Astrocyte (in vitro differentiated cells and primary cell): Measurements from ENCODE around the gene SPPL3. TPM values are rescaled to one million over a fixed set of nuclear protein-coding genes. Genes with fewer than 3 reads are reported as not detected.
A peak's percentile ranks its signal among the peaks of the same experiment; 100 is the strongest.

Experiments used
- DNase-seq: peaks from one replicate; pipeline ENCODE4 v3.0.0-alpha.2; 2010; ENCODE audit warnings: low read depth
- FAIRE-seq: peaks from 2 replicates; lab custom pipeline; 2011; peaks lifted over from hg19 to GRCh38; lab: Jason Lieb, UNC
- H2AFZ ChIP-seq: 2 replicates; pipeline ENCODE4 v1.6.0; 2012; ENCODE audit warnings: low read depth, low read length, inconsistent platforms
- H3K27ac ChIP-seq: 2 replicates; pipeline ENCODE4 v1.5.1; 2011; ENCODE audit warnings: low read depth, low read length, inconsistent platforms
- H3K27me3 ChIP-seq: 2 replicates; pipeline ENCODE4 v1.6.0; 2011; ENCODE audit warnings: low read length, inconsistent platforms; ENCODE audit not compliant: insufficient read depth
- H3K36me3 ChIP-seq: 2 replicates; pipeline ENCODE4 v1.5.1; 2011; ENCODE audit warnings: low read length, inconsistent platforms; ENCODE audit not compliant: insufficient read depth
- H3K4me1 ChIP-seq: 2 replicates; pipeline ENCODE4 v1.5.1; 2011; ENCODE audit warnings: low read length, inconsistent platforms; ENCODE audit not compliant: insufficient read depth
- H3K4me2 ChIP-seq: 2 replicates; pipeline ENCODE4 v1.6.0; 2012; ENCODE audit warnings: low read length, inconsistent platforms
- H3K4me3 ChIP-seq: 2 replicates; pipeline ENCODE4 v1.5.1; 2011; ENCODE audit warnings: low read depth, mild to moderate bottlenecking, low read length, inconsistent platforms; ENCODE audit not compliant: insufficient read depth
- H3K79me2 ChIP-seq: 2 replicates; pipeline ENCODE4 v1.6.0; 2012; ENCODE audit warnings: mild to moderate bottlenecking, low read length, inconsistent platforms; ENCODE audit not compliant: insufficient read depth
- H3K9ac ChIP-seq: 2 replicates; pipeline ENCODE4 v1.6.0; 2012; ENCODE audit warnings: mild to moderate bottlenecking, low read length, inconsistent platforms
- H3K9me3 ChIP-seq: 2 replicates; pipeline ENCODE4 v1.5.1; 2012; ENCODE audit warnings: low read depth, mild to moderate bottlenecking, low read length, inconsistent platforms; ENCODE audit not compliant: insufficient read depth
- H4K20me1 ChIP-seq: 2 replicates; pipeline ENCODE4 v1.6.0; 2012; ENCODE audit warnings: low read length, inconsistent platforms; ENCODE audit not compliant: insufficient read depth
- H3K27ac Mint-ChIP-seq: one replicate; pipeline ENCODE4 v1.8.0; 2021; ENCODE audit warnings: mild to moderate bottlenecking, mixed read lengths; ENCODE audit not compliant: unreplicated experiment
- H3K27me3 Mint-ChIP-seq: one replicate; pipeline ENCODE4 v1.8.0; 2021; ENCODE audit warnings: low read depth, mixed read lengths; ENCODE audit not compliant: unreplicated experiment
- H3K36me3 Mint-ChIP-seq: one replicate; pipeline ENCODE4 v1.8.0; 2021; ENCODE audit warnings: low read depth, mixed read lengths; ENCODE audit not compliant: unreplicated experiment
- H3K4me1 Mint-ChIP-seq: one replicate; pipeline ENCODE4 v1.8.0; 2021; ENCODE audit warnings: low read depth, mixed read lengths; ENCODE audit not compliant: unreplicated experiment
- H3K4me3 Mint-ChIP-seq: one replicate; pipeline ENCODE4 v1.8.0; 2021; ENCODE audit warnings: mild to moderate bottlenecking, moderate library complexity, mixed read lengths; ENCODE audit not compliant: unreplicated experiment
- H3K9me3 Mint-ChIP-seq: one replicate; pipeline ENCODE4 v1.8.0; 2021; ENCODE audit warnings: mild to moderate bottlenecking, mixed read lengths; ENCODE audit not compliant: unreplicated experiment
- EZH2 ChIP-seq: IDR thresholded peaks from 2 replicates; pipeline ENCODE4 v1.6.1; 2012; ENCODE audit warnings: mild to moderate bottlenecking, low read length, inconsistent platforms; ENCODE audit not compliant: insufficient read depth
- total RNA-seq: library from RNA; stranded (reverse); gene quantifications from 2 replicates; pipeline ENCODE4 v1.2.1, GENCODE V29; 2021
- TF ChIP-seq, protein P1 (sequence below): IDR thresholded peaks from 2 replicates; pipeline ENCODE4 v1.5.1; 2011; ENCODE audit warnings: low read depth, mild to moderate bottlenecking, inconsistent platforms, low read length, moderate library complexity; ENCODE audit not compliant: insufficient read depth

The SPPL3 gene
- total RNA-seq, 1 donor from 2014 or later: 48.3 TPM

DNA sequence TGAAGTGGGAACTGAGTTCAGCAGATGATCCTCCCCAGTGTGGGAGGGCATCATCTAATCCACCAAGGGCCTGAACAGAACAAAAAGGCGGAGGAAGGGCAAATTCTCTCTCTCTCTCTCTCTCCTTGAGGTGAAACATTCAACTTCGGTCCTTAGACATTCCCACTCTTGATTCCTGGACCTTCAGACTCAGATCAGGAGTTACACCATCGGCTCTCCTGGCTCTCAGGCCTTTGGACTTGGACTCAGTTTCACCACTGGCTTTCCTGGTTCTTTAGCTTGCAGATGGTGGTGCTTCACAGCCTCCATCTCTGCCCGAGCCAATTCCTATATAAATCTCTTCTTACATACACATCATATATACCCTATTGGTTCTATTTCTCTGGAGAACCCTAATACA is 73.2 kb downstream of the SPPL3 start:
- Mint-ChIP-seq H3K9me3 (no peaks in the 10 kb centered on the region), H3K27ac (peak overlapping the region; percentile 4), H3K4me1 (peaks cover 37% of the 10 kb centered on the region), H3K36me3 (no peaks in the 10 kb centered on the region), H3K27me3 (no peaks in the 10 kb centered on the region), H3K4me3 (no peak overlapping the region)
- Histone ChIP-seq H2AFZ (no peak overlapping the region), H3K4me2 (no peak overlapping the region), H3K79me2 (peaks cover 4% of the 10 kb centered on the region), H3K4me3 (no peak overlapping the region), H3K36me3 (no peaks in the 10 kb centered on the region), H4K20me1 (peaks cover 64% of the 10 kb centered on the region), H3K4me1 (no peaks in the 10 kb centered on the region), H3K27ac (no peak overlapping the region), H3K9ac (no peak overlapping the region), H3K9me3 (no peaks in the 10 kb centered on the region), H3K27me3 (no peaks in the 10 kb centered on the region)
- DNase-seq: no peak
- FAIRE-seq: no peak
- TF ChIP-seq, protein P1, sequence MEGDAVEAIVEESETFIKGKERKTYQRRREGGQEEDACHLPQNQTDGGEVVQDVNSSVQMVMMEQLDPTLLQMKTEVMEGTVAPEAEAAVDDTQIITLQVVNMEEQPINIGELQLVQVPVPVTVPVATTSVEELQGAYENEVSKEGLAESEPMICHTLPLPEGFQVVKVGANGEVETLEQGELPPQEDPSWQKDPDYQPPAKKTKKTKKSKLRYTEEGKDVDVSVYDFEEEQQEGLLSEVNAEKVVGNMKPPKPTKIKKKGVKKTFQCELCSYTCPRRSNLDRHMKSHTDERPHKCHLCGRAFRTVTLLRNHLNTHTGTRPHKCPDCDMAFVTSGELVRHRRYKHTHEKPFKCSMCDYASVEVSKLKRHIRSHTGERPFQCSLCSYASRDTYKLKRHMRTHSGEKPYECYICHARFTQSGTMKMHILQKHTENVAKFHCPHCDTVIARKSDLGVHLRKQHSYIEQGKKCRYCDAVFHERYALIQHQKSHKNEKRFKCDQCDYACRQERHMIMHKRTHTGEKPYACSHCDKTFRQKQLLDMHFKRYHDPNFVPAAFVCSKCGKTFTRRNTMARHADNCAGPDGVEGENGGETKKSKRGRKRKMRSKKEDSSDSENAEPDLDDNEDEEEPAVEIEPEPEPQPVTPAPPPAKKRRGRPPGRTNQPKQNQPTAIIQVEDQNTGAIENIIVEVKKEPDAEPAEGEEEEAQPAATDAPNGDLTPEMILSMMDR: no peak
- no peak for TF ChIP-seq EZH2

DNA sequence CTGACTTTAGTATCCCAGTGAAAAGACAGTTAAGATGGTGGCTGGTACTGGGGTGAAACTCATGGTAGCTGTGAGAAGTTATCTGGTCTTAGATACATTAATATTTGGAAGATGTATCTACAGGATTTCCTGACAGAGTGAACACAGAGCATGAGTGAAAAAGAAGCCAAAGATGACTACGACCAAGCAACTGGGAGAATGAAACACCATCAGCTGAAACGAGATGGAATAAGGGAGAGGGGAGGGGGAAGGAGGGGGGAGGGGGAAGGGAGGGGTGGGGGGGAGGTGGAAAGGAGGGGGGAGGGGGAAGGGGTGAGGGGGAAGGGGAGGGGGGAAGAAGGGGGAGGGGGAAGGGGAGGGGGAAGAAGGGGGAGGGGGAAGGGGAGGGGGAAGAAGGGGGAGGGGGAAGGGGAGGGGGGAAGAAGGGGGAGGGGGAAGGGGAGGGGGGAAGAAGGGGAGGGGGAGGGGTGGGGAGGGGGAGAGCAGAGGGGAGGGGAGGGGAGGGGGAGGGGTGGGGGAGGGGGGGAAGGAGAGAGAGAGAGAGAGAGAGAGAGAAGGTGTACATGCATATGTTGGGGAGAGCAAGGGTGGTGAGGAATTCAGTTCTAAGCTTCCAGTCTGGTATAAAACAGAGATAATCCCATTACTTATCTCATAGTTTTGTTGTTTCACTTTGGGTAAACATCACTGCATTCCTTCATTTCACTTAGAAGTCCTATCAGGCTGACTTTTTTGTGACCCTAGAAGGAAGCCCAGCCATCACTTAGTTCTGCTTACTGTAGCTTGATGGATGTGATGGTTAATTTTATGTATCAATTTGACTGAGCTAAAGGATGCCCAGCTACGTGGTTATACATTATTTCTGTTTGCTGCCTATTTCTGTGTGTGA is 73.9 kb downstream of the SPPL3 start:
- Histone ChIP-seq H3K4me2 (no peak overlapping the region), H4K20me1 (peaks cover 57% of the 10 kb centered on the region), H3K36me3 (no peaks in the 10 kb centered on the region), H3K4me3 (no peak overlapping the region), H3K4me1 (no peaks in the 10 kb centered on the region), H3K27ac (no peak overlapping the region), H3K79me2 (peaks cover 9% of the 10 kb centered on the region), H3K9me3 (no peaks in the 10 kb centered on the region), H3K27me3 (no peaks in the 10 kb centered on the region), H2AFZ (no peak overlapping the region), H3K9ac (no peak overlapping the region)
- Mint-ChIP-seq H3K27me3 (no peaks in the 10 kb centered on the region), H3K27ac (peak overlapping the region; percentile 4), H3K9me3 (no peaks in the 10 kb centered on the region), H3K36me3 (no peaks in the 10 kb centered on the region), H3K4me1 (peaks cover 31% of the 10 kb centered on the region), H3K4me3 (no peak overlapping the region)
- TF ChIP-seq, protein P1: no peak
- no peak for TF ChIP-seq EZH2
- DNase-seq (no peak), FAIRE-seq (no peak)

DNA sequence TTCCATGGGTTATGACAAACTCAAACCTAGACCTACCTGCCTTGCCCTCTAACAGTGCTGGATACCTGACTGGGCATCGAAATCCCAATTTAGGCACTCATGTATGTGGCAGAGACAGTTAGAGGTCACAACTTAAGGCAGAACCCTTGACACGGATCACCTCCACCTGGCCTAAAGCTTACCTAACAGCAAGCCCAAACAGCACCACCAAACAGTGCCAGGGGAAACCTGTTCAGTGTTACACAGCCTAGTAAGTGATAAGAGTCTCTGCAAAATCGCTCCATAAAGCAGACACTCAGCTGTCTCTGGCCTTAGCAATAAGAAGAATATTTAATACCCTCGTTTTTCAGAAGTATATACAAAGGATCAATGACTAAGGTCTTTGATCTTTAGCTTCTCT is 77.8 kb downstream of the SPPL3 start:
- no peak overlapping the region for H3K4me3 ChIP-seq
- peaks cover 23% of the 10 kb centered on the region for H3K4me1 Mint-ChIP-seq
- H3K27ac ChIP-seq: no peak overlapping the region
- peaks cover 44% of the 10 kb centered on the region for H4K20me1 ChIP-seq
- no peak overlapping the region for H3K4me2 ChIP-seq
- no peak overlapping the region for H3K27ac Mint-ChIP-seq
- H2AFZ ChIP-seq: no peak overlapping the region
- TF ChIP-seq, protein P1: no peak
- TF ChIP-seq EZH2: no peak
- H3K36me3 ChIP-seq: no peaks in the 10 kb centered on the region
- peaks cover 17% of the 10 kb centered on the region for H3K79me2 ChIP-seq
- DNase-seq: no peak
- no peaks in the 10 kb centered on the region for H3K36me3 Mint-ChIP-seq
- no peaks in the 10 kb centered on the region for H3K9me3 Mint-ChIP-seq
- no peaks in the 10 kb centered on the region for H3K27me3 Mint-ChIP-seq
- no peaks in the 10 kb centered on the region for H3K27me3 ChIP-seq
- no peak for FAIRE-seq
- H3K9ac ChIP-seq: no peak overlapping the region
- H3K4me3 Mint-ChIP-seq: no peak overlapping the region
- no peaks in the 10 kb centered on the region for H3K4me1 ChIP-seq
- no peaks in the 10 kb centered on the region for H3K9me3 ChIP-seq
